Hepatocyte (in vitro differentiated cells): Measurements from ENCODE around the gene PRKACA.

Experiments used
- EZH2 ChIP-seq: fragments of 200-600 bp; sonication (generic); IDR thresholded peaks from 2 replicates; pipeline ENCODE4 v1.6.1; 2016; ENCODE audit warnings: antibody characterized with exemption, mild to moderate bottlenecking, borderline replicate concordance
- EZH2phosphoT487 ChIP-seq: fragments of 200-600 bp; sonication (generic); IDR thresholded peaks from one replicate; pipeline ENCODE4 v1.6.1; 2018; ENCODE audit warnings: antibody characterized with exemption, mild to moderate bottlenecking, low read depth, moderate library complexity; ENCODE audit not compliant: unreplicated experiment, severe bottlenecking
- TF ChIP-seq, protein P1 (sequence below): fragments of 200-600 bp; sonication (generic); IDR thresholded peaks from 2 replicates; pipeline ENCODE4 v1.5.1; 2016; ENCODE audit warnings: antibody characterized with exemption, mild to moderate bottlenecking; ENCODE audit not compliant: poor library complexity

DNA sequence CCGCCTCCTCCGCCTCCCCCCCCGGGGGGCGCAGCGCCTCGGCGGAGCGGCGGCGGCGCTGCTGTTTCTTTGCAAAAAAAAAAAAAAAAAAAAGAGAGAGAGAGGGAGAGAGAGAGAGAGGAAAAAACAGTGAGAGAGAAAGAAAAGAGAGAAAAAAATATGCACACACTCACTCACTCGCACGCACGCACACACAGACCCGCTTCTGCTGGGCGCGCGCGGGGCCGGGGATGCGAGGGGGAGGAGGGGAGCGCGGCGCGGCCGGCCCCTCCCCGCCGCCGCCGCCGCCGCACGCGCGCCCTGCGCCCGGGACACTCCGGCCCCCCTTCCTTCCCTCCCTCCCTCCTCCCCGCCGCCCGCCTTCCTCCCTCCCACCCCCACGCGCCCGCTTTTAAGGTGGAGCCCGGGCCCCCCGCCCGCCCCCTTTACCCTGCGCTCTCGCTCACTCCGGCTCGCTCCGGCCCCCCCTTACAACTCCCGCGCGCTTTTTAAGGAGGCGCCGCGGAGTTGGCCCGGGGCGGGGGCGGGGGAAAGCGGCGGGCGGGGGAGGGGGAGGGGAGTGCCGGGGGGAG lies 27.0 kb downstream of the PRKACA start, which contains the start of gene SAMD1:
- TF ChIP-seq, protein P1, sequence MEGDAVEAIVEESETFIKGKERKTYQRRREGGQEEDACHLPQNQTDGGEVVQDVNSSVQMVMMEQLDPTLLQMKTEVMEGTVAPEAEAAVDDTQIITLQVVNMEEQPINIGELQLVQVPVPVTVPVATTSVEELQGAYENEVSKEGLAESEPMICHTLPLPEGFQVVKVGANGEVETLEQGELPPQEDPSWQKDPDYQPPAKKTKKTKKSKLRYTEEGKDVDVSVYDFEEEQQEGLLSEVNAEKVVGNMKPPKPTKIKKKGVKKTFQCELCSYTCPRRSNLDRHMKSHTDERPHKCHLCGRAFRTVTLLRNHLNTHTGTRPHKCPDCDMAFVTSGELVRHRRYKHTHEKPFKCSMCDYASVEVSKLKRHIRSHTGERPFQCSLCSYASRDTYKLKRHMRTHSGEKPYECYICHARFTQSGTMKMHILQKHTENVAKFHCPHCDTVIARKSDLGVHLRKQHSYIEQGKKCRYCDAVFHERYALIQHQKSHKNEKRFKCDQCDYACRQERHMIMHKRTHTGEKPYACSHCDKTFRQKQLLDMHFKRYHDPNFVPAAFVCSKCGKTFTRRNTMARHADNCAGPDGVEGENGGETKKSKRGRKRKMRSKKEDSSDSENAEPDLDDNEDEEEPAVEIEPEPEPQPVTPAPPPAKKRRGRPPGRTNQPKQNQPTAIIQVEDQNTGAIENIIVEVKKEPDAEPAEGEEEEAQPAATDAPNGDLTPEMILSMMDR, result no peak
- TF ChIP-seq EZH2, result no peak
- TF ChIP-seq EZH2phosphoT487, result no peak
